ENCODE measurements around the gene RAB37. TPM values are rescaled to one million over a fixed set of nuclear protein-coding genes. Genes with fewer than 3 reads are reported as not detected.

The RAB37 gene
- polyA plus RNA-seq, 1 donor from 2014 or later = not detected

DNA sequence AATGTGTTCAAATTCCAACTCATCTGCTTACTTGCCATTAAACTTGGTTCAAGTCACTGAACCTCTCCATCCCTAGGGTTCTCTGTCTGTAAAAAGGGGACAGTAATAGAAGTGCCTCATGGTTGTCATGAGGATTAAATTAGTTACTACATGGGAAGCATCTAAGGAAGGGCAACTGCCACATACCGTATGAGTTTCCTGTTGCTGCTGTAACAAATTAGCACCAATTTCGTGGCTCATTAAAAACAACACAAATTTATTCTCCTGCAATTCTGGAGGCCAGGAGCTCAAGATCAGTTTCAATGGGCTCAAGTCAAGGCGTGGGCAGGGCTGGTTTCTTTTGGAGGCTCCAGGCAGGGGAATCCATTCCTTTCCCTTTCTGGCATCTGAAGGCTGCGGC is 43.0 kb upstream of the RAB37 start:
- Histone ChIP-seq H3K27ac (ENCODE audit: low read length) (no peak overlapping the region), H2AFZ (ENCODE audit: low read depth, low read length) (no peak overlapping the region), H3F3A (ENCODE audit: insufficient read depth, low read length, poor library complexity, severe bottlenecking) (no peaks in the 10 kb centered on the region), H3K4me2 (ENCODE audit: low read length) (no peak overlapping the region), H3K9me3 (ENCODE audit: low read length) (no peaks in the 10 kb centered on the region), H3K27me3 (ENCODE audit: insufficient read depth, low read depth, low read length) (no peaks in the 10 kb centered on the region), H4K20me1 (ENCODE audit: insufficient read depth) (no peaks in the 10 kb centered on the region), H3K9me2 (ENCODE audit: insufficient read depth, low read length) (no peaks in the 10 kb centered on the region), H3K79me2 (replicated peaks; ENCODE audit: insufficient read depth, low read length) (no peaks in the 10 kb centered on the region), H3K36me3 (ENCODE audit: insufficient read depth, low read length) (no peaks in the 10 kb centered on the region), H3K4me3 (ENCODE audit: low read length) (no peak overlapping the region), H3K9ac (ENCODE audit: low read length) (no peak overlapping the region)
- no peak for TF ChIP-seq SMC3 (conservative IDR thresholded peaks at IDR 0.05; ENCODE audit: poor library complexity)
- TF ChIP-seq EZH2 (IDR thresholded peaks at IDR 0.05; ENCODE audit: borderline replicate concordance, insufficient read depth, low read length, poor library complexity, severe bottlenecking) = no peak
- no peak for TF ChIP-seq TAF1 (IDR thresholded peaks at IDR 0.05; ENCODE audit: low read depth)
- TF ChIP-seq, protein P1, sequence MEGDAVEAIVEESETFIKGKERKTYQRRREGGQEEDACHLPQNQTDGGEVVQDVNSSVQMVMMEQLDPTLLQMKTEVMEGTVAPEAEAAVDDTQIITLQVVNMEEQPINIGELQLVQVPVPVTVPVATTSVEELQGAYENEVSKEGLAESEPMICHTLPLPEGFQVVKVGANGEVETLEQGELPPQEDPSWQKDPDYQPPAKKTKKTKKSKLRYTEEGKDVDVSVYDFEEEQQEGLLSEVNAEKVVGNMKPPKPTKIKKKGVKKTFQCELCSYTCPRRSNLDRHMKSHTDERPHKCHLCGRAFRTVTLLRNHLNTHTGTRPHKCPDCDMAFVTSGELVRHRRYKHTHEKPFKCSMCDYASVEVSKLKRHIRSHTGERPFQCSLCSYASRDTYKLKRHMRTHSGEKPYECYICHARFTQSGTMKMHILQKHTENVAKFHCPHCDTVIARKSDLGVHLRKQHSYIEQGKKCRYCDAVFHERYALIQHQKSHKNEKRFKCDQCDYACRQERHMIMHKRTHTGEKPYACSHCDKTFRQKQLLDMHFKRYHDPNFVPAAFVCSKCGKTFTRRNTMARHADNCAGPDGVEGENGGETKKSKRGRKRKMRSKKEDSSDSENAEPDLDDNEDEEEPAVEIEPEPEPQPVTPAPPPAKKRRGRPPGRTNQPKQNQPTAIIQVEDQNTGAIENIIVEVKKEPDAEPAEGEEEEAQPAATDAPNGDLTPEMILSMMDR (IDR thresholded peaks at IDR 0.05; ENCODE audit: poor library complexity, severe bottlenecking) = no peak
- TF ChIP-seq, protein P2, sequence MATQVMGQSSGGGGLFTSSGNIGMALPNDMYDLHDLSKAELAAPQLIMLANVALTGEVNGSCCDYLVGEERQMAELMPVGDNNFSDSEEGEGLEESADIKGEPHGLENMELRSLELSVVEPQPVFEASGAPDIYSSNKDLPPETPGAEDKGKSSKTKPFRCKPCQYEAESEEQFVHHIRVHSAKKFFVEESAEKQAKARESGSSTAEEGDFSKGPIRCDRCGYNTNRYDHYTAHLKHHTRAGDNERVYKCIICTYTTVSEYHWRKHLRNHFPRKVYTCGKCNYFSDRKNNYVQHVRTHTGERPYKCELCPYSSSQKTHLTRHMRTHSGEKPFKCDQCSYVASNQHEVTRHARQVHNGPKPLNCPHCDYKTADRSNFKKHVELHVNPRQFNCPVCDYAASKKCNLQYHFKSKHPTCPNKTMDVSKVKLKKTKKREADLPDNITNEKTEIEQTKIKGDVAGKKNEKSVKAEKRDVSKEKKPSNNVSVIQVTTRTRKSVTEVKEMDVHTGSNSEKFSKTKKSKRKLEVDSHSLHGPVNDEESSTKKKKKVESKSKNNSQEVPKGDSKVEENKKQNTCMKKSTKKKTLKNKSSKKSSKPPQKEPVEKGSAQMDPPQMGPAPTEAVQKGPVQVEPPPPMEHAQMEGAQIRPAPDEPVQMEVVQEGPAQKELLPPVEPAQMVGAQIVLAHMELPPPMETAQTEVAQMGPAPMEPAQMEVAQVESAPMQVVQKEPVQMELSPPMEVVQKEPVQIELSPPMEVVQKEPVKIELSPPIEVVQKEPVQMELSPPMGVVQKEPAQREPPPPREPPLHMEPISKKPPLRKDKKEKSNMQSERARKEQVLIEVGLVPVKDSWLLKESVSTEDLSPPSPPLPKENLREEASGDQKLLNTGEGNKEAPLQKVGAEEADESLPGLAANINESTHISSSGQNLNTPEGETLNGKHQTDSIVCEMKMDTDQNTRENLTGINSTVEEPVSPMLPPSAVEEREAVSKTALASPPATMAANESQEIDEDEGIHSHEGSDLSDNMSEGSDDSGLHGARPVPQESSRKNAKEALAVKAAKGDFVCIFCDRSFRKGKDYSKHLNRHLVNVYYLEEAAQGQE (IDR thresholded peaks at IDR 0.05; ENCODE audit: borderline replicate concordance) = no peak
- no peak for TF ChIP-seq EP300 (conservative IDR thresholded peaks at IDR 0.05; ENCODE audit: poor library complexity, severe bottlenecking)
- TF ChIP-seq MXI1 (conservative IDR thresholded peaks at IDR 0.05; ENCODE audit: poor library complexity, severe bottlenecking) = no peak
- no peak for TF ChIP-seq POLR2AphosphoS5 (IDR thresholded peaks at IDR 0.05)
- TF ChIP-seq RAD21 (conservative IDR thresholded peaks at IDR 0.05) = no peak

DNA sequence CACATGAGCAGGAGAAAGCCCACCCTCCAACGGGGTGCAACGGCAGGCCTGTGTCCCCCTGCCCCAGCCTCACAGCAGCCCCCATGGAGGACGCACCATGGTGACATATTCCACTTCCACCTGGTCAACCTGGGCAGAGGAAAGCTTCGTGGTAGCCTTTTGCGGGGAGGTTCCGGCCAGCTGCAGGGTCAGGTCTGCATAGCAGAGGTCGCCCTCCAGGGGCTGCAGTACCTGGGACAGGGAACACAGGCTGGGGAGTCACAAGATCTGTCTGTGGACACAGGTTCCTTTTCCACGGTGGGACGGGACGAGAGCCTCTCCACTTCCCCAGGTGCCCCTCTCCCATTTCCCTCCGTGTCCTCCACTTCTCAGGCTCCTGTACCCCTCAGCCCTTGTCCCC is 41.4 kb upstream of the RAB37 start:
- H3K9me2 ChIP-seq (ENCODE audit: insufficient read depth, low read length) = no peaks in the 10 kb centered on the region
- no peaks in the 10 kb centered on the region for H3K27me3 ChIP-seq (ENCODE audit: insufficient read depth, low read depth, low read length)
- no peaks in the 10 kb centered on the region for H3F3A ChIP-seq (ENCODE audit: insufficient read depth, low read length, poor library complexity, severe bottlenecking)
- no peaks in the 10 kb centered on the region for H3K79me2 ChIP-seq (replicated peaks; ENCODE audit: insufficient read depth, low read length)
- no peak for TF ChIP-seq EP300 (conservative IDR thresholded peaks at IDR 0.05; ENCODE audit: poor library complexity, severe bottlenecking)
- no peak for TF ChIP-seq EZH2 (IDR thresholded peaks at IDR 0.05; ENCODE audit: borderline replicate concordance, insufficient read depth, low read length, poor library complexity, severe bottlenecking)
- TF ChIP-seq, protein P1 (IDR thresholded peaks at IDR 0.05; ENCODE audit: poor library complexity, severe bottlenecking) = no peak
- TF ChIP-seq POLR2AphosphoS5 (IDR thresholded peaks at IDR 0.05) = no peak
- TF ChIP-seq SMC3 (conservative IDR thresholded peaks at IDR 0.05; ENCODE audit: poor library complexity) = no peak
- TF ChIP-seq, protein P2 (IDR thresholded peaks at IDR 0.05; ENCODE audit: borderline replicate concordance) = no peak
- no peak for TF ChIP-seq RAD21 (conservative IDR thresholded peaks at IDR 0.05)
- no peak for TF ChIP-seq TAF1 (IDR thresholded peaks at IDR 0.05; ENCODE audit: low read depth)
- no peak for TF ChIP-seq MXI1 (conservative IDR thresholded peaks at IDR 0.05; ENCODE audit: poor library complexity, severe bottlenecking)
- H3K4me3 ChIP-seq (ENCODE audit: low read length) = no peak overlapping the region
- H2AFZ ChIP-seq (ENCODE audit: low read depth, low read length) = no peak overlapping the region
- no peak overlapping the region for H3K9ac ChIP-seq (ENCODE audit: low read length)
- H3K9me3 ChIP-seq (ENCODE audit: low read length) = no peaks in the 10 kb centered on the region
- no peak overlapping the region for H3K27ac ChIP-seq (ENCODE audit: low read length)
- H3K36me3 ChIP-seq (ENCODE audit: insufficient read depth, low read length) = no peaks in the 10 kb centered on the region
- H4K20me1 ChIP-seq (ENCODE audit: insufficient read depth) = no peaks in the 10 kb centered on the region
- no peak overlapping the region for H3K4me2 ChIP-seq (ENCODE audit: low read length)
